AG09319 (cell line): ENCODE measurements around the gene APPL2.

Source experiments
- DNase-seq: peaks from one replicate; pipeline ENCODE4 v3.0.0-alpha.2; 2010; ENCODE audit warnings: low read depth; ENCODE audit errors: extremely low read depth
- TF ChIP-seq, protein P1 (sequence below): IDR thresholded peaks from 2 replicates; pipeline ENCODE4 v1.5.1; 2011; ENCODE audit warnings: low read depth, mild to moderate bottlenecking, inconsistent platforms, low read length, moderate library complexity

Gene APPL2

GRCh38 chr12:105227879-105228278 is 8.1 kb downstream of the APPL2 start:
- no peak for DNase-seq
- TF ChIP-seq, protein P1, sequence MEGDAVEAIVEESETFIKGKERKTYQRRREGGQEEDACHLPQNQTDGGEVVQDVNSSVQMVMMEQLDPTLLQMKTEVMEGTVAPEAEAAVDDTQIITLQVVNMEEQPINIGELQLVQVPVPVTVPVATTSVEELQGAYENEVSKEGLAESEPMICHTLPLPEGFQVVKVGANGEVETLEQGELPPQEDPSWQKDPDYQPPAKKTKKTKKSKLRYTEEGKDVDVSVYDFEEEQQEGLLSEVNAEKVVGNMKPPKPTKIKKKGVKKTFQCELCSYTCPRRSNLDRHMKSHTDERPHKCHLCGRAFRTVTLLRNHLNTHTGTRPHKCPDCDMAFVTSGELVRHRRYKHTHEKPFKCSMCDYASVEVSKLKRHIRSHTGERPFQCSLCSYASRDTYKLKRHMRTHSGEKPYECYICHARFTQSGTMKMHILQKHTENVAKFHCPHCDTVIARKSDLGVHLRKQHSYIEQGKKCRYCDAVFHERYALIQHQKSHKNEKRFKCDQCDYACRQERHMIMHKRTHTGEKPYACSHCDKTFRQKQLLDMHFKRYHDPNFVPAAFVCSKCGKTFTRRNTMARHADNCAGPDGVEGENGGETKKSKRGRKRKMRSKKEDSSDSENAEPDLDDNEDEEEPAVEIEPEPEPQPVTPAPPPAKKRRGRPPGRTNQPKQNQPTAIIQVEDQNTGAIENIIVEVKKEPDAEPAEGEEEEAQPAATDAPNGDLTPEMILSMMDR: no peak

GRCh38 chr12:105226219-105226618 is 9.8 kb downstream of the APPL2 start:
- TF ChIP-seq, protein P1: no peak; the same call in 1 of the 2 replicates

GRCh38 chr12:105225505-105226015 is 10.4 kb downstream of the APPL2 start:
- no peak for DNase-seq
- TF ChIP-seq, protein P1: no peak

More at GRCh38 chr12:105226219-105226618, 9.8 kb downstream of the APPL2 start:
- DNase-seq: peak; percentile 73

GRCh38 chr12:105224399-105224798 is 11.6 kb downstream of the APPL2 start:
- DNase-seq: no peak
- TF ChIP-seq, protein P1: no peak

DNA sequence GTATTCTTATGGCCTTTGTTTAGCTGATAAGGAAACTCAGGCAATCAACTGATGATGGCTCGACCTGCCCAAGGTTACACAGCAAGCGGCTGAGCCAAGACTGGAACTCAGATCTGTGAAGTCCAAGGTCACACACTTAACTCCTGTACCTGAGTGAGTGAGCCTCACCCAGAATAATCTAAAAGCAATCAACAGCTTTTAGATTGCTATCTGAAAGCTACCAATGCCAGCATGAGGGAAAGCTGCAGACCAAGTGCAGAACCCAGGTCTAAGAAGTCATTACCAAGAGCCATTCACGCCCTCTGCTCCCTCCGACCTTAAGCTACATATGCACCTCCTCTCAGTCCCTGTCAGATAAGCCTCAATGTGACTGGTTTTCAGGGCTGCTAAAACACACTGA is 12.1 kb downstream of the APPL2 start:
- TF ChIP-seq, protein P1: no peak
- DNase-seq: no peak

DNA sequence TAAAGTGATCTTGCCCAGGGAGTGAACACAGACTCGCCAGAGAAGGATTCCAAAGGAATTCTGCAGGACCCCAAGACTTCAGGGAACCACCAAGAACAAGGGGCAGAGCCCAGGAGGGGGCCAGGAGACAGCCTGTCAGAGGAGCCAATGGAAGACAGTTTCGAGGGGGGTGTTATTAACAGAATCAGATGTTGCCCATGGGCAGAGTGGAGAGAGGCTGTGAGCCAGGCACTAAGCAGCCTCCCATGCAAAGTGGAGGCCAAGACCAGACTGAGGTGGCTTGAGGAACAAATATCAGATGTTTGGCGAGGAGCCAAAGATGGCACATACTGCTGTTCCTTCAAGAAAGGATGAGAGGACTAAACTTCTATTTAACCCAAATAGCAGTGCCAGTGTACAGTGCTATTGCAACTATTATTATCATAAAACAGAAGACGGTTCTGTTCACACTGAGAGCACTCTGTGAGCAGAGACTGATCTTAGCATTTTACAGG is 12.6 kb downstream of the APPL2 start:
- DNase-seq: no peak
- TF ChIP-seq, protein P1: no peak

- TF ChIP-seq, protein P1: no peak
- no peak for DNase-seq
Measured at GRCh38 chr12:105222726-105223351, 13.1 kb downstream of the APPL2 start.
